ENCODE results near the gene RPL18.
A peak's percentile ranks its signal among the peaks of the same experiment; 100 is the strongest.

The RPL18 gene

DNA sequence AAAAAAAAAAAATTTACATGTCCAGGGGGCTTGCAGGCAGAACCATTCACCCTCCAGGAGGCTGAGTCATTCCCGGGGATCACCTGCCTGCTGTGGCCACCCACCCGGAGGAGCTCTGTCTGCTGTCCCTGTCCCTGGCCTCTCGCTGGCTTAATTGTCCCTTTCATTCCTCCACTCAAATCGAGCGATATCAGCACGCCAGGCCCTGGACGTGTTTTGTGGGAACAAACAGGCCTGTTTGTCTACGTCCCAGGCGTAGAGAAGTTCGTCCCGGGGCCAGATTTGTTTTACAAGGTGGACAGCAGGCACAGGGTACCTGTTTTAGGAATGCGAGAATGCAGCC is 45.8 kb downstream of the RPL18 start:
- DNase-seq: no peak

DNA sequence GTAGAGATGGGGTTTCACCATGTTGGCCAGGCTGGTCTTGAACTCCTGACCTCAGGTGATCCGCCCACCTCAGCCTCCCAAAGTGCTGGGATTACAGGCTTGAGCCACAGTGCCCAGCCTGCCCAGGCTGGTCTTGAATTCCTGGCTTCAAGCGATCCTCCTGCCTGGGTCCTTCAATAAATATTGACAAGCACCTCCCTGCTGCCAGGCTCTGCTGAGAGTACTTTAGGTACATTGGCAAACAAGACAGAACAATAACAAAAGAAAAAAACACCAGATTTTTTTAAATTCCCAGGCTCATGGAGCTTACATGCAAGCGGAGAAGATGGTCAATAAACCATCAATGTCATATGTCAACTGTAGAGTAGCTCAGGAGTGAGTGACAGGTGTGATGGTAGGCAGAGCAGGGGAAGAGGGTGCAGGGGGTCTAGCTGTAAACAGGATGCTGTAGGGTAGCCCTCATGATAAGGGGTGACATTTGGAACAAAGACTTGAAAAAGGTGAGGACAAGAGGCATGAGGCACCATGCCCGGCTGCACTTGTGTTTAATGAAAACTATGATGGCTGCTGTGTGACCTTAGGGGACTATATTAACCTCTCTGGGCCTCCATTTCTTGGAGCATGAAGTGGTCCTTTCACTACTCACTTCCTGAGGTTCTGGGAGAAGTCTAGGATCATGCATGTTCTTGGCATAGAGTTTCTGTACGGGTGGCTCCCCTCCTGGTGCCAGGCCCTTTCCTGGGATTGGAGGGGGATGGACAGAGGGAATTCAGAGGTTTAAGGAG is 47.4 kb downstream of the RPL18 start:
- peak; percentile 9 for DNase-seq

GRCh38 chr19:48569814-48570213 is 49.2 kb downstream of the RPL18 start:
- DNase-seq: no peak

DNA sequence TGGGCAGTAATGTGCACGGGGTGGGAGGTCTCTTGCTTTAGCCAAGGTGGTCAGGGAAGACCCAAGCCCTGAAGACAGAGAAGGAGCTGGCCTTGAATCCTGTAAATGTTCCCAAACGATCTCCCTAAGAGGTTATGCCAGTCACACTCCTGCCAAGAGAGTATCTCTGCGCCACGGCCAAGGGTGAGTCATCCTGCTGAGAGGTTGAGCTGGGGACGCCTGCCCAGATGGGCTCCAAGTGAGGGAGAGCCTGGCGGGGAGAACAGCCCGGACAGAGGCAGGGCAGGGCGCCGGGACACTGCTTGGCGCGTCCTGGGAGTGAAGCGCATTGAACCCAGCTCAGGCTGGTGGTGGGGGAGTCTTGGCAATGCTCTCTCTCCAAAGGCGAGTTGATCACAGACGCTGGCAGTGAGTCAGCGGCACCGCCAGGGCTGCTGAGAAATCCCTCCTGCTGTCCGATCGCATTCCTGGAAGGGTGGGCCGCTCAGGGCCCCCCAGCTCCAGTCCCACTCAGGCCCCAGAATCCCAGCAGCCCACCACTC is 50.6 kb downstream of the RPL18 start:
- DNase-seq: no peak
